PC-9 (cell line): ENCODE data around the gene ELMOD1.

ENCODE experiments used
- CTCF ChIP-seq: fragments of 200-600 bp; sonication (generic); conservative IDR thresholded peaks from 2 replicates; pipeline ENCODE4 v1.6.1; 2017; ENCODE audit warnings: mixed run types, antibody characterized with exemption, mild to moderate bottlenecking, moderate library complexity
- EZH2 ChIP-seq: fragments of 200-600 bp; sonication (generic); IDR thresholded peaks from 2 replicates; pipeline ENCODE4 v1.8.0; 2017; ENCODE audit warnings: antibody characterized with exemption, low read depth

GRCh38 chr11:107648242-107648641 lies 57.3 kb downstream of the ELMOD1 start:
- TF ChIP-seq CTCF (no peak), EZH2 (no peak)
